H1 (cell line): ENCODE results near the gene GP1BB. TPM values are rescaled to one million over a fixed set of nuclear protein-coding genes. Genes with fewer than 3 reads are reported as not detected.
A peak's percentile ranks its signal among the peaks of the same experiment; 100 is the strongest.

Source experiments
- ATF2 ChIP-seq: IDR thresholded peaks from 2 replicates; pipeline ENCODE4 v1.6.1; 2012; ENCODE audit warnings: low read length, inconsistent platforms
- ATF3 ChIP-seq: IDR thresholded peaks from 2 replicates; pipeline ENCODE4 v1.6.1; 2011; ENCODE audit warnings: low read depth, mild to moderate bottlenecking, low read length; ENCODE audit not compliant: insufficient read depth
- BACH1 ChIP-seq: IDR thresholded peaks from 2 replicates; pipeline ENCODE4 v1.6.1; 2012; ENCODE audit warnings: low read length, improper control_type of control experiment
- BCL11A ChIP-seq, 2 experiments: IDR thresholded peaks; one replicate each; pipeline ENCODE4 v1.6.1; 2011; ENCODE audit warnings: low read depth in 2 of 2, low read length in 2 of 2, mild to moderate bottlenecking in 2 of 2
- BRCA1 ChIP-seq: IDR thresholded peaks from 2 replicates; pipeline ENCODE4 v1.6.1; 2012; ENCODE audit warnings: low read depth, low read length, improper control_type of control experiment
- CREB1 ChIP-seq: IDR thresholded peaks from 2 replicates; pipeline ENCODE4 v1.6.1; 2012; ENCODE audit warnings: inconsistent platforms
- CTBP2 ChIP-seq: IDR thresholded peaks from 2 replicates; pipeline ENCODE4 v1.7.0; 2011; ENCODE audit warnings: borderline replicate concordance, mild to moderate bottlenecking, moderate library complexity, mixed read lengths, low read length; ENCODE audit not compliant: insufficient read depth, insufficient read length
- EGR1 ChIP-seq: IDR thresholded peaks from 2 replicates; pipeline ENCODE4 v1.6.1; 2011; ENCODE audit warnings: low read depth, low read length, borderline replicate concordance
- EZH2 ChIP-seq: fragments of 200-600 bp; sonication (generic); IDR thresholded peaks from 2 replicates; pipeline ENCODE4 v1.7.1; 2012; ENCODE audit warnings: low read depth, mild to moderate bottlenecking, moderate library complexity, low read length, inconsistent platforms; ENCODE audit not compliant: severe bottlenecking
- HDAC6 ChIP-seq: IDR thresholded peaks from one replicate; pipeline ENCODE4 v1.7.1; 2012; ENCODE audit warnings: low read depth, mild to moderate bottlenecking, inconsistent platforms, low read length, moderate library complexity
- JUND ChIP-seq: IDR thresholded peaks from 2 replicates; pipeline ENCODE4 v1.6.1; 2011; ENCODE audit warnings: mild to moderate bottlenecking, improper control_type of control experiment, low read length
- KDM5A ChIP-seq: fragments of 200-600 bp; IDR thresholded peaks from 2 replicates; pipeline ENCODE4 v1.7.1; 2012; ENCODE audit warnings: mild to moderate bottlenecking, low read length, inconsistent platforms, mixed read lengths
- PHF8 ChIP-seq: fragments of 200-600 bp; sonication (generic); conservative IDR thresholded peaks from 2 replicates; pipeline ENCODE4 v1.7.1; 2012; ENCODE audit warnings: low read depth, mild to moderate bottlenecking, inconsistent platforms, low read length, moderate library complexity
- POLR2A ChIP-seq, 2 experiments: IDR thresholded peaks; 1 replicate in 1 of 2; 2 replicates in 1 of 2; pipeline ENCODE4 v1.6.1; 2011; ENCODE audit warnings: low read depth in 2 of 2, low read length in 2 of 2, mild to moderate bottlenecking in 2 of 2; ENCODE audit errors: control extremely low read depth in 1 of 2
- POLR2AphosphoS5 ChIP-seq: IDR thresholded peaks from 2 replicates; pipeline ENCODE4 v1.6.1; 2011; ENCODE audit warnings: low read depth, low read length
- RBBP5 ChIP-seq: IDR thresholded peaks from 2 replicates; pipeline ENCODE4 v1.7.1; 2012; ENCODE audit warnings: low read depth, mild to moderate bottlenecking, inconsistent platforms, low read length, moderate library complexity, borderline replicate concordance
- RXRA ChIP-seq: IDR thresholded peaks from 2 replicates; pipeline ENCODE4 v1.6.1; 2011; ENCODE audit warnings: low read depth, mild to moderate bottlenecking, low read length, moderate library complexity; ENCODE audit not compliant: insufficient read depth
- SIN3A ChIP-seq, 2 experiments: IDR thresholded peaks in 1 of 2; conservative IDR thresholded peaks in 1 of 2; 2 replicates each; pipeline ENCODE4 v1.6.1; 2011 to 2012; ENCODE audit warnings: low read length in 2 of 2, improper control_type of control experiment in 1 of 2, low read depth in 1 of 2, mild to moderate bottlenecking in 1 of 2
- TAF7 ChIP-seq: optimal IDR thresholded peaks from 2 replicates; pipeline ENCODE3; 2011; ENCODE audit warnings: low read depth, mild to moderate bottlenecking, inconsistent platforms, low read length, moderate library complexity, borderline replicate concordance
- TEAD4 ChIP-seq: IDR thresholded peaks from 2 replicates; pipeline ENCODE4 v1.6.1; 2012; ENCODE audit warnings: low read depth, low read length, inconsistent platforms, mixed read lengths
- USF2 ChIP-seq: IDR thresholded peaks from 2 replicates; pipeline ENCODE4 v1.6.1; 2011; ENCODE audit warnings: low read length, improper control_type of control experiment
- YY1 ChIP-seq: IDR thresholded peaks from 2 replicates; pipeline ENCODE4 v1.6.1; 2011; ENCODE audit warnings: low read depth, mild to moderate bottlenecking, low read length
- polyA plus RNA-seq, 7 experiments: library from polyadenylated mRNA; depleted of rRNA in 3 of 7; stranded (reverse) in 5 of 7; unstranded in 2 of 7; fragments of >200 nt in 5 of 7; fragments of 200-250 nt in 2 of 7; gene quantifications; 1 replicate in 5 of 7; 2 replicates in 1 of 7; 4 replicates in 1 of 7; pipeline versions ENCODE4 v1.2.1 to v1.2.3, GENCODE V29; 2011 to 2013; ENCODE audit warnings: missing spikeins in 2 of 7, mixed read lengths in 2 of 7
- total RNA-seq: library from RNA; stranded (reverse); fragmentation: NEBNext Ultra II Directional; extraction: Animal tissue kit (Norgen Biotek cat#: 25700); gene quantifications from 2 replicates; pipeline ENCODE4 v1.2.1, GENCODE V29; 2021

GP1BB gene
- total and polyA plus RNA-seq, 2 of the 8 experiments (the other 6 are each of a cell fraction or from before 2014, with no cell fraction given): 0.36 TPM; not detected in 1

GRCh38 chr22:19717691-19718455 lies 5.5 kb upstream of the GP1BB start (continued):
- TF ChIP-seq EZH2 (no peak), BCL11A (IDR thresholded peaks at IDR 0.05; ENCODE audit: low read depth in 2 of 2, low read length in 2 of 2) (no peak), EGR1 (no peak), USF2 (no peak), POLR2A (IDR thresholded peaks at IDR 0.05; ENCODE audit: control extremely low read depth in 1 of 2, low read depth in 2 of 2, low read length in 2 of 2) (no peak), ATF3 (no peak), HDAC6 (no peak), RXRA (no peak), SIN3A (conservative IDR thresholded peaks at IDR 0.05 in 1 of 2, IDR thresholded peaks at IDR 0.05 in 1 of 2; ENCODE audit: low read depth in 1 of 2, low read length in 2 of 2) (no peak), YY1 (no peak), ATF2 (no peak), TAF7 (no peak), JUND (no peak), KDM5A (no peak), BRCA1 (no peak), POLR2AphosphoS5 (no peak), TEAD4 (no peak), RBBP5 (no peak), PHF8 (no peak), CREB1 (no peak), CTBP2 (no peak), BACH1 (peak; percentile 72)
